Regular cardiac myocyte (primary cell): ENCODE results near the gene KRR1. TPM values are rescaled to one million over a fixed set of nuclear protein-coding genes. Genes with fewer than 3 reads are reported as not detected.

Experiments
- total RNA-seq: library from RNA; depleted of rRNA; stranded (reverse); fragments of >200 nt; gene quantifications from 2 replicates; pipeline ENCODE4 v1.2.3, GENCODE V29; 2014

The KRR1 gene
- total RNA-seq = 36.1 and 37.4 TPM in 2 replicates

DNA sequence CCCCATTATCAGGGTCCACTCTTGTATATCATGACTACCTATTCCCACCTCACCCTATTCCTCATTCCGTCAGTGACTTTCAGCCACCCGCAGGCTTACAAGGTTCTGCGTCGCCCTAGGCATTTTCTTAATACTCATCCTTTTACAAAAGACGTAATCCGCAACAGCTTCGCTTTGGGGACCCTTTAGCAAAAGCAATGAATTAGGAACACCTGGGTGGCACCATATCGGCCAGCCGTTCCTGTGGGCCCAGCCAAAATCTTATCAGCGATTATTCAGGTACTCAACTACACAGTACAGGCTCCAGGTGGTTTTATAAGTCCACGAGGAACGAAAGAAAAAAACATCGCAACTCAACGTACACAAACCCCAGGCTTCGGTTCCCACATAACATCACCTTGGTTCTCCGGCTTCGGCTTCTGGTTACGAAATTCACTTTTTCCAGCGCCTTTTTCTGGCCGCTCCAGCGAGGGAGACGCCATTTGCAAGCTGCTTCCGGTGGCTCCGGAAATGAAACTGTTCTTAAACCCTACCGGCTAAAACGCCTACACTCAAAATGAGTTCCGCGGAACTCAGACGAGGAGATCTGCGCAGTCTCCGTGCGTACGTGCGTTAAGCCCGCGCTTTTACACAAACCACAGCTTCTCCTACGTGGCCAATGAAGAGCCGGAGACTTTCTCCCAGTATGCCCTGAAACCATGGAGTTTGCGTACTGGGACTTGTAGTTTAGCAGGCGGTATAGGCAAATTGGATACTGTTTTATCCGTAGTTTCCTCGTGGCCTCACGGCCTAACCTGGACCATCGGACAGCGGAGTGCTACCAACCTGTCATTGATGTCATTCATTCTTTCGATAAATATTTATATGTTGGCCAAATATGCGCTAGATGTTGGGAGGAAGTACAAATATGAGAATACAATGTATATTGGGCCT lies at the start of gene KRR1:
Gene KRR1 (minus strand): TSS at position 494 of the 933 bp plus-strand sequence. CDS start 12 bp downstream, at position 482.

GRCh38 chr12:75480469-75480949 lies 30.9 kb downstream of the KRR1 start, which contains the start of gene GLIPR1:
Gene GLIPR1 (plus strand): TSS chr12:75480755. CDS start chr12:75480881, 126 bp downstream.

Other genes with a start within 250 kb of the KRR1 start
- gene CAPS2, start 181.3 kb downstream of the KRR1 start, total RNA-seq = 2.9 and 7.0 TPM in 2 replicates
- not detected in 2 replicates for gene GLIPR1L1, start 176.9 kb downstream of the KRR1 start, total RNA-seq
- 0.19 and 2.3 TPM in 2 replicates for gene GLIPR1L2, start 120.5 kb downstream of the KRR1 start, total RNA-seq
- gene GLIPR1, start 30.9 kb downstream of the KRR1 start, total RNA-seq = 111 and 124 TPM in 2 replicates